Adrenal gland (tissue), 5 donors: Measurements from ENCODE around the gene SFTPB.

Source experiments
- POLR2A ChIP-seq, 2 donors: fragments of 450-650 bp; IDR thresholded peaks; one replicate each; pipeline ENCODE4 v1.6.1; 2017; ENCODE audit warnings: antibody characterized with exemption in 2 of 2, mild to moderate bottlenecking in 2 of 2, moderate library complexity in 1 of 2
- TF ChIP-seq, protein P1 (sequence below), 6 experiments: fragments of 450-650 bp in 4 of 6; fragments of 200-600 bp in 2 of 6; sonication (generic) in 1 of 6; IDR thresholded peaks; 1 replicate in 5 of 6; 2 replicates in 1 of 6; pipeline versions ENCODE4 v1.5.1 to v1.8.0; 2016 to 2021; ENCODE audit warnings: antibody characterized with exemption in 6 of 6, mild to moderate bottlenecking in 2 of 6, moderate library complexity in 1 of 6
- donor health status: DM: no; HTN: no; CAD: no.

GRCh38 chr2:85703329-85703728 is 35.3 kb upstream of the SFTPB start:
- TF ChIP-seq, protein P1, sequence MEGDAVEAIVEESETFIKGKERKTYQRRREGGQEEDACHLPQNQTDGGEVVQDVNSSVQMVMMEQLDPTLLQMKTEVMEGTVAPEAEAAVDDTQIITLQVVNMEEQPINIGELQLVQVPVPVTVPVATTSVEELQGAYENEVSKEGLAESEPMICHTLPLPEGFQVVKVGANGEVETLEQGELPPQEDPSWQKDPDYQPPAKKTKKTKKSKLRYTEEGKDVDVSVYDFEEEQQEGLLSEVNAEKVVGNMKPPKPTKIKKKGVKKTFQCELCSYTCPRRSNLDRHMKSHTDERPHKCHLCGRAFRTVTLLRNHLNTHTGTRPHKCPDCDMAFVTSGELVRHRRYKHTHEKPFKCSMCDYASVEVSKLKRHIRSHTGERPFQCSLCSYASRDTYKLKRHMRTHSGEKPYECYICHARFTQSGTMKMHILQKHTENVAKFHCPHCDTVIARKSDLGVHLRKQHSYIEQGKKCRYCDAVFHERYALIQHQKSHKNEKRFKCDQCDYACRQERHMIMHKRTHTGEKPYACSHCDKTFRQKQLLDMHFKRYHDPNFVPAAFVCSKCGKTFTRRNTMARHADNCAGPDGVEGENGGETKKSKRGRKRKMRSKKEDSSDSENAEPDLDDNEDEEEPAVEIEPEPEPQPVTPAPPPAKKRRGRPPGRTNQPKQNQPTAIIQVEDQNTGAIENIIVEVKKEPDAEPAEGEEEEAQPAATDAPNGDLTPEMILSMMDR (IDR thresholded peaks at IDR 0.05) = no peak
- TF ChIP-seq POLR2A (IDR thresholded peaks at IDR 0.05) = no peak
